Measurements from ENCODE around the gene NSRP1.
"Not testable (repeated sequence)": the region's sequence is repeated elsewhere in the genome, so short reads cannot be mapped to it uniquely, and the experiment has no call there.

Gene NSRP1

GRCh38 chr17:30222721-30223175, 106.1 kb downstream of the NSRP1 start:
- peak; percentile 85 for DNase-seq (ENCODE audit: low spot score)

GRCh38 chr17:30224419-30224960, 107.9 kb downstream of the NSRP1 start:
- DNase-seq (ENCODE audit: low spot score), result no peak

- DNase-seq (ENCODE audit: low spot score), result no peak
These were observed 108.5 kb downstream of the NSRP1 start for GRCh38 chr17:30225112-30225511.

GRCh38 chr17:30225919-30226553, 109.4 kb downstream of the NSRP1 start:
- peak; percentile 78 for DNase-seq (ENCODE audit: low spot score)

GRCh38 chr17:30226878-30227277, 110.3 kb downstream of the NSRP1 start:
- DNase-seq (ENCODE audit: low spot score), result no peak

GRCh38 chr17:30228011-30228410, 111.4 kb downstream of the NSRP1 start:
- no peak for DNase-seq (ENCODE audit: low spot score)

GRCh38 chr17:30229012-30229411, 112.4 kb downstream of the NSRP1 start:
- DNase-seq (ENCODE audit: low spot score), result no peak

GRCh38 chr17:30230009-30230408, 113.4 kb downstream of the NSRP1 start:
- not testable (repeated sequence) for DNase-seq (ENCODE audit: low spot score)

- DNase-seq (ENCODE audit: low spot score), result no peak
These were observed 114.0 kb downstream of the NSRP1 start for GRCh38 chr17:30230596-30231125.

- no peak for DNase-seq (ENCODE audit: low spot score)
These were observed 115.6 kb downstream of the NSRP1 start for GRCh38 chr17:30232015-30232823.

- no peak for DNase-seq (ENCODE audit: low spot score)
These were observed 116.3 kb downstream of the NSRP1 start for GRCh38 chr17:30232824-30233427.

GRCh38 chr17:30234296-30234695, 117.7 kb downstream of the NSRP1 start:
- DNase-seq (ENCODE audit: low spot score), result no peak

GRCh38 chr17:30234964-30235363, 118.3 kb downstream of the NSRP1 start:
- DNase-seq (ENCODE audit: low spot score), result no peak

- no peak for DNase-seq (ENCODE audit: low spot score)
These were observed 119.0 kb downstream of the NSRP1 start, which contains the start of gene SLC6A4 for GRCh38 chr17:30235386-30236296. SLC6A4 (minus strand) TSS chr17:30235697; CDS start chr17:30221958, 13,739 bp downstream.
